ENCODE results near the gene TSPAN9.

The TSPAN9 gene

GRCh38 chr12:3145033-3145432 is 67.9 kb downstream of the TSPAN9 start:
- DNase-seq: no peak

- no peak for DNase-seq
Observed at GRCh38 chr12:3145546-3146310, 68.5 kb downstream of the TSPAN9 start.

- DNase-seq: no peak
Observed at GRCh38 chr12:3147260-3147659, 70.1 kb downstream of the TSPAN9 start.

- DNase-seq: no peak
Observed at GRCh38 chr12:3148366-3149000, 71.3 kb downstream of the TSPAN9 start.

GRCh38 chr12:3149515-3150307 is 72.5 kb downstream of the TSPAN9 start:
- no peak for DNase-seq

- DNase-seq: no peak
Observed at GRCh38 chr12:3150308-3150670, 73.1 kb downstream of the TSPAN9 start.

- peak in 2 of 3 experiments; percentile 20 to 58 for DNase-seq
Observed at GRCh38 chr12:3150931-3151835, 74.0 kb downstream of the TSPAN9 start.

GRCh38 chr12:3152011-3152511 is 74.9 kb downstream of the TSPAN9 start:
- DNase-seq: peak in 1 of 3 experiments; percentile 35

GRCh38 chr12:3152892-3153291 is 75.7 kb downstream of the TSPAN9 start:
- DNase-seq: peak in 1 of 3 experiments; percentile 20

GRCh38 chr12:3154006-3154405 is 76.8 kb downstream of the TSPAN9 start:
- DNase-seq: no peak

GRCh38 chr12:3155702-3156370 is 78.7 kb downstream of the TSPAN9 start:
- DNase-seq: no peak

- DNase-seq: no peak
Observed at GRCh38 chr12:3157581-3158323, 80.6 kb downstream of the TSPAN9 start.

GRCh38 chr12:3158851-3159465 is 81.8 kb downstream of the TSPAN9 start:
- peak in 1 of 3 experiments; percentile 33 for DNase-seq

- no peak for DNase-seq
Observed at GRCh38 chr12:3160081-3160480, 82.9 kb downstream of the TSPAN9 start.

- no peak for DNase-seq
Observed at GRCh38 chr12:3161861-3162260, 84.7 kb downstream of the TSPAN9 start.

GRCh38 chr12:3164454-3165077 is 87.4 kb downstream of the TSPAN9 start:
- DNase-seq: no peak

GRCh38 chr12:3165078-3165980 is 88.2 kb downstream of the TSPAN9 start:
- DNase-seq: no peak

- DNase-seq: no peak
Observed at GRCh38 chr12:3167636-3168035, 90.5 kb downstream of the TSPAN9 start.
